Activated T-cell treated with anti-CD3 and anti-CD28 coated beads for 1 hour (primary cell): Measurements from ENCODE around the gene ALDH1A2.

Experiments
- DNase-seq: peaks from one replicate; pipeline ENCODE4 v3.0.0-alpha.2; 2020; ENCODE audit warnings: low read depth

ALDH1A2 gene

DNA sequence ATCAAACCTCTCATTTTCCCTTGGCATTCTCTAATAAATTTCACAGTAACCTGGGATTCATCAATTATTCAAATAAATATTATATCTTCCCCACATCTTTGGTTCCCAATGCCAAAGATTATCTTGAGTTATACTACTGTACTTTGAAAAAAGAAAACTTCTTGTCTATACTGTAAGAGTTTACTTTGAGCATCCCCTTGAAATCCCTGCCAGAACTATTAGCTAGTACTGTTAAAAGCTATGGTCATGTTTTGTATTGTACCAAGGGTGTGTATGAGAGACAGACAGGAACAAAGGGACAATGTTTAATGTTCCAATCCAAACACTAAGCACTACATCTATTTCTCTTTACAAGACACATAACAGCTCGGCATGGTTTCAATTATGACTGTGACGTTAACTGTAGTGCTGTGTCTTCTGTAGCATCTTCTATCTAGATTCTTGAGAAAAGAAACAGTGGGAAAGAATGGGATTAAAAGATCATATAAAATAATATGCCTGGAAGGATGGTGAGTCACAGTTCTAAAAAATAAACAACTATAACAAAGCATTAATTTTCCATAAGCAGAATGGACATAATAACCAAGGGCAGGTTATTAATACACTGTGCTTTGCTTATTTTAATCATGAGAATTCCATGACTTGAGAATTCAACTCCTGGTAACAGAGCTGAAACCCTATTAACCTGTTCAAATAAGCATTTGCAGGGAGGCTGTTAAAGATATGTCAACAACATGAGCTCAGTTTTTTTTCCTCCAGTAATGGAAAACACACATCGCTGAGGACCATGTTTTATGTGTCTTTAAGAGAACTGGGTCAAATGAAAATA is 71.1 kb downstream of the ALDH1A2 start:
- DNase-seq = no peak

DNA sequence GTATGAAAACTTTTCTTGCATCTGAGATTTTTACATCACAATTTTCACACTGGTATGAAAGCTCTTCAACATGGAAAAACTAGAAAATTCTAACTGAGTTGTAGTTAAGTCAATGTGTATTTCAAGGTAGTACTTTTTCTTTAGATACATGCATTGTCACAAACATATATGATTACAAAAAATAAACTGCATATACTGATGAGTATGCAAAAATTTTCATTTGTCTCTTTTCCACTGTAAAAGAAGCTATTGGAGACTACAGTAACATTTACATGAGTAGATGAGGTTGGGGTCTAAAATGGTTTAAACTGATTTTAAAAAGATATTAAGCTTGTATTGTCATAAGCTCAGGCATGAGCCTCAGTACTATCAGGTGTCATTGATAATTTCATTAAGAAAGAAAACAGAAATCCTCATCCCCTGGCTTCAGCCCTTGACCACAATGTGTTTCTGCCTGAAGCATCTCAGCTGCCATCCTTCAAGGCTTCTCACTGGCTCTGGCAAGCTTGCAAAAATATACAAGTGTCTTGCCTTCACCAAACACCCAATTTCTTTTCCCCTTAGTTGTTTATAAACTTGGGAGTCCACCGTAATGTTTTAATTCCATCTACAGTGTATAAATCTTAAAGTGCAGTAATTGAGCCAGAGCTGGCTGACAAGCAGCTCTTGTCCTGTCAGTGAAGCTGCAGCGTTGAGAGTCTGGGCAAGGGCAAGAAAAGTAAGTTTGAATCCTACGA is 71.9 kb downstream of the ALDH1A2 start:
- no peak for DNase-seq

DNA sequence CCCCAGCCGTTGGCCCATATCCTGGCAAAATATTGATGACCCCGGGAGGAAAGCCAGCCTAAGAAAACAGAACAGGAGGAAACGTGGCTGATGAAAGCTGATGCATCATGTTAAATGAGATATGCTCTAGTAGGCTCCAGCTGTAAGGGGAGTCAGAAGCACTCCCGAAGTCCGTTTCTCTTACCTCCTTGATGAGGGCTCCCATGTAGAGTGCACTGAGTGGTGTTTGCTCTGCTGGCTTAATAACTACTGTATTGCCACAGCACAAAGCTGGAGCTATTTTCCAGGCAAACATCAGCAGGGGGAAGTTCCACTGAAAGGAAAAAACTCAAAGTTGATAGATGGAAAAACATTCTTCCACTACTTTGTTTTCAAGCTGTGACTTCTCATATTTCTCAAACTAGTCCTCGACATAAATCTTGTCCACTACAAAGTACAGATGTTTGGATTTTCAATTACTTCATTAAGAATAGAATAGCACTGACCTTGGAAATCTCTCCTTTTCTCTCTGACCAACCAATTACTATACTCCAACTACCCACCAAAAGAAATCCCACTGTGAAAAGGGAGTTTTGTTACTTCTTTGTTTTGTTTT is 72.7 kb downstream of the ALDH1A2 start:
- no peak for DNase-seq

DNA sequence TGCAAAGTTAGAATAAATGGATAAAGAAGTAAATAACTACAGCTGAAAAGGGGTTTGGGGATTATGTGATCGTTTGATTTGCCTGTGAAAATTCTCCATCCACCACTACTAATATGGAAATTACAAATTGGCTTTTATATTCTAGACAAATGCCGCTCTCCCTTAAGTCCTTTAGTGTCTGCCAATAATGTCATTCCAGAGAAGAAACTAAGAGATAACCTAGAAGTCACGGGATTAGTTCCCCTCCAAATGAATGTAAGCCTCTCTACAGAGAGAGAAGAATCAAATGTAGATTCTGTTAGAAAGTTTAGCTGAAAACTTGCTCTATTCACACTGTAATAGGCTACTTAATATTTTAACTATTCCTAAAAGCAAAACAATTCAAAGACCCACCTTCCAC is 92.0 kb downstream of the ALDH1A2 start:
- DNase-seq = no peak

DNA sequence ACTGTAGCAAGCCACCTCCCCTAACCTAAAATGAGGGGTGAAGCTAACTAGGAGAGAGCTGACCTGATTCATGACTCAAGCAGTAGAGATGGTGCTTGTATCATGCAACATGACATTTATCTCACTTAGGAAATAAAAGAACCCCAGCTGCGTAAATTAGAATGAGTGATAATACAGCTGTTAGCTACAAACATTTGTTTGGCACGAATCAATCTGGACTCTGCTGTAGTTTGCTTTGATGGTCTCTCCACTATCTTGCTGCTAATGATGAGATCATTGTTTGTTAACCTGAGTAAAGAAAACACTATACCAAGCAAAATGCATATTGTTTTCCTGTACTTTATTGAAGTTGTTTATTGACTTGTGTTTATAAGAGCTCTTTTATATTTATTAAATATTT is 92.6 kb downstream of the ALDH1A2 start:
- DNase-seq = no peak

DNA sequence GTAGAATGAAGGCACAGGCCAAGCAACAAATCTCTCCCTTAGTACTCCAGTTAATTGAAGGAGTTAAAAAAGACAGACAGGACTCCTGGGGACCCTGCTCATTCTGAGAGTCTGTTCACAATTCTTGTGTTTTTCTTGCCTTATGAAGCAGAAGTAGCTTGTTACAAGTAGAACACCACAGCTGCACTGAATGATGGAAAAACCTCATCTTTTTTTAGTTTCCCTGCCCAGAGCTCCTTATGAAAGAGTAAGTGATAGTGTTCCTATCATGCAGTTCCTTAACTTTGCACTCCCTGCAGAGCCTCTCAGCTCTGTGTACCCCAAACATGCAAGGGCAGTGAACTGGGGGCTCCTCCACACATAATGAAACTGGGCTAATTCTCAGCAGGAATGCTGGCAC is 95.5 kb downstream of the ALDH1A2 start:
- DNase-seq = no peak

DNA sequence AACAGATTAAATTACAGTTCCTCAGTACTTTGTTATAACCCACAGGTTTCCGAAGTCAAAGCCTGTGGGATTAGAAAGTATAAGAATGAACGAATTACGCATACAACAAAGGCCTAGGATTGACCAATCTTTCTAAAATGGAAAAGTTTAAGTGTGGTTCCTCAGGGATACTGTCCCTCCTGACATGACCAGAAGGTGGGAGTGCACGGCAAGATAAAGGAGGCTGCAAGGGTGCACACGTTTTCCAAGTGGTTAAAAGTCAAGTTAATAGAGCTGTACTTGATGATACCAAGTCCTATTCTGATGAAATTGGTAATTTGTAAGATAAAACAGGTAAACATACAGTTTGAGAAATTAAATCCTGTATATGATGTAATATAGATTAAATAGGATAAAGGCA is 96.2 kb downstream of the ALDH1A2 start:
- DNase-seq = no peak

DNA sequence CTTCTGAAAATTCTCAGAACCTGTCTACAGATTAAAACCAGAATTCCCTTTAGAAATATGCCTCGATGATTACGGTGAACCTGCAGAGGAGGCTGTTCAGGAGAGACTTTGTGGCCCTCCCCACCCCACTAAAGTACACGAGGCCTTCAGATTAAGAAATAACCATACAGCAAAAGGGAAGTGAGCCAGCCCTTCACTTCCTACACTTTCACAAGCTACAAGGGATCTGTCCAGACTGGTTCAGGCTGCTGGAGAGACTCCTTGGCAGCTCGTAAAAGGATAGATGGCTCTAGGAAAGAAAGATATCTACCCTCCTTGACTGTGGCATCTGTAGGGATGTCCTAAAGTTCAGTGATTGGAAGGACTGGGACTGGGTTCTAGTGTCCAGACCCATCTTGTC is 102.6 kb downstream of the ALDH1A2 start:
- DNase-seq = no peak

DNA sequence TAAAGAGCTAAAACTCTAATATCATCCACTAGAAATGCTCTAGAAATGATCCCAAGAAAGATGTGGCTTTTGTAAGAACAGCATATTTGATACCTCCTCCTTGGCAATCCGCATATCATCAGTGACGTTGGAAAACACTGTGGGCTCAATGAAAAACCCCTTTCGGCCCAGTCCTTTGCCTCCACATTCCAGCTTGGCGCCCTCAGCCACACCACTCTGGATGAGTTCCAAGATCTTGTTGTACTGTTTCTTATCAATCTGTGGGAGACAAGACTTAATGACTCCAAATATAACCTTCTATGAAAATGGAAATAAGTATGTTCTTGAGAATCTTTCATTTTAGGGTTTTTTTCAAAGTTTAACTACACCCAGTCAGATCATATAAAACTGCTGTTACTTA is 103.6 kb downstream of the ALDH1A2 start:
- no peak for DNase-seq

DNA sequence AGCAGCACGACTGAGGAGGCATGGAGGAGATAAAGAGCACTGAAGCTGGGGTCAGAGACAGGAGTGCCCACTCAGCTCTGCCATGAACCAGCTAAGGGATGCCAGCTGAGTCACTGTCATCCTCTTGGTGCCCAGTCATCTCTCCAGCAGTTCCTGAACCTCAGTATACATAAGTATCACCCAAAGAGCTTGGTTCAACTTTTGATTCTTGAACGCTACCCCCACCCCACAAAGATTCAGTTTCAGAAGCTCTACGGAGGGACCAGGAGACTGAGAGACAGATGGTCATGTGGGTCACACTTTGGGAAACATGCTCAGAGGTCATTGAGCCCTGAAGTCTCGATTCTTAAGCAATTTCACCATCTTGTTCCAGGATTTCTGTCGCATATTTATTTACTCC is 108.4 kb downstream of the ALDH1A2 start:
- no peak for DNase-seq

DNA sequence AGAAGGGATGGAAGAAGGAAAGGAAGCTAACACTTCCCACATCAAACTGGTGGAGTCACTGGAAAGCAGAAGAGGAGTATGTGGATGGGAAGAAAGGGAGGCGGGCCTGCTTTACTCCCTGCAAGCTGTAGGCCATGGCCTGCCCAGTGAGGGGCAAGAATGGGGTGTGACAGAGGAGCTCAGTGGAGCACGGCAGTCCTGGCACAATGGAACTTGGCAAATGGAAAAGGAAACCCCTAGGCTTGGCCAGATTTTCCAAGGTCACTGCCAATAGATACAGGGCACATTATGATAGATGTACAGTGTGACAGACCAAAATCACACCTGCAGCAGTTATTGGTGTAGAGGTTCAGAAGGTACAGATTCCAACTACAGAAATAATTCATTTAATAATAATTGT is 111.6 kb downstream of the ALDH1A2 start:
- no peak for DNase-seq

DNA sequence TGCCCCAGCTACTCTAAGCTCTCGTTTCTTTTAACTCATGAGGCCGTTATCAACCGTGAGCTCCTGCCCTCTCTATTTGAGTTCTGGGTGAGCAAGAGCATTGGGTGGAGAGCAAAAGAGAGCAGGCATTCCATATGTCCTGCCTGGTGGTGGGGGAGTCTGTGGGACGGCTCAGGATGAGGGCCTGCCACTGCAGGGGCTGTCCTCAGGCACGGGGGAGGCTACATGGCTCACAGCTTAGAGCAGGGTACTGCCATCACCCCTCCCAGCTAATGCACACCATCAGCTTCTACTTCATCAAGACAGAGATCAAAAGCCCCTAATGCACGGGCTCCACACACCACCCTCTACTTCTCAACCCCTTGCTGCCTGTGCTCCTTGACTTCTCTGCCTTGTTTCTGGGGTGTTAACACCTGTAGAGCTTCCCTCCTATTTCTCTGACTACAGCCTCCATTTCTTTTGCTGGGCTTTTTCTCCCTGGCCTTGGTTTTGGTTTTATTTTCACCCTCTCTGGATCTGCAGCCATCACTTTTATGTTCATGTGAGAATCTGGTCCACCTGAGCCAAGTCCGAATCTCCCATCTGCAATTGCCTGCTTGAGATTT is 114.1 kb downstream of the ALDH1A2 start:
- DNase-seq = no peak

DNA sequence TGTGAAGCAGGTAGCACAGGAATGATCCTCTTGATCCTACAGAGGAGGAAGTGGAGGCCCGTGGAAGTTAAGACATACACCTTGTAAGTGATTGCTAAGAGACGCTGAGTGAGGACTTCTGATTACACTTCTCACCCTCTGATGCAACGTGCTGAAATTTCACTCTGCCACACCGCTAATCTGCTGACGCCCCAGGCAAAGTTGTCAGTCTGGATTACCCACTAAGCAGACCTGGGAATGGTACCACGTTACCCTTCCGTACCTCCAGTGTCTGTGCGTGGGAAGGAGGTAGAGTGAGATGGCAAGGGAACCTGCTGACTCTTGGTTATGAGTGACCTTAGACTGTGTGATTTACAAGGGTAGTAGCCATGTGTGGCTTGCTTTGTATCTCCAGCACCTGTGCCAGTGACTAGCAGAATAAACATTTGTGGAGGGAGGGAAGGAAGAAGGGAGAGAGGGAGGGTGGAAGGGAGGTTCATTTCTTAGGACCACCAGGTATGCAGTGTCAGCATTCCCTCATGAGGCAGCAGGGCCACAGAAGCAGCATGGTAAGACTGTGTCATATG is 115.0 kb downstream of the ALDH1A2 start:
- no peak for DNase-seq

DNA sequence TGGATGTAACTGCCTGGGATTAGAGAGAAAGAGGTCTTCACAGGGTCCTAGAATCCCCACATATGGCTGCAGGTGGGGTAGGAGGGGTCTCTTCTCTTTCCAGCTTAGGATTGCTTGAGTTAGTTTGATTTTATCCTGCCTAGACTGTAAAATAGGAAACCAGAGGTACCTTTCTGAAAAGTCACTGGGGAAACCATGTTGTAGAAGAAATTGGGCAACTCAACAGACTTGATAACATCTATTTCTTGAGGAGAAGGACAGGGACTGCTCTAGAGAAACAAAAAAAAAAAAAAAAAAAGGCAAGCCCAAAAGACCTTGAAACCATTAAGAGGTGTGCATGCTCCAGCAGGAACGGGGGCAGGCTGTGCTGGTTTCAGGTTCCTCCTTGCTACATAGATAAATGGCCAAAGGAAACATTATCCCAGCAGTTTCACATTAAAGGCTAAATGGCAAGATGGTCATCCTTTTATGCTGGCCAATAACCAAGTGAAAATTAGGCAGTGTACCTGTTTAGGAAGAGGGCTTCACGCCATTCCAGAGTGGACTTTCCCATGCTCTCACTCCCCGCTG is 116.1 kb downstream of the ALDH1A2 start:
- no peak for DNase-seq

DNA sequence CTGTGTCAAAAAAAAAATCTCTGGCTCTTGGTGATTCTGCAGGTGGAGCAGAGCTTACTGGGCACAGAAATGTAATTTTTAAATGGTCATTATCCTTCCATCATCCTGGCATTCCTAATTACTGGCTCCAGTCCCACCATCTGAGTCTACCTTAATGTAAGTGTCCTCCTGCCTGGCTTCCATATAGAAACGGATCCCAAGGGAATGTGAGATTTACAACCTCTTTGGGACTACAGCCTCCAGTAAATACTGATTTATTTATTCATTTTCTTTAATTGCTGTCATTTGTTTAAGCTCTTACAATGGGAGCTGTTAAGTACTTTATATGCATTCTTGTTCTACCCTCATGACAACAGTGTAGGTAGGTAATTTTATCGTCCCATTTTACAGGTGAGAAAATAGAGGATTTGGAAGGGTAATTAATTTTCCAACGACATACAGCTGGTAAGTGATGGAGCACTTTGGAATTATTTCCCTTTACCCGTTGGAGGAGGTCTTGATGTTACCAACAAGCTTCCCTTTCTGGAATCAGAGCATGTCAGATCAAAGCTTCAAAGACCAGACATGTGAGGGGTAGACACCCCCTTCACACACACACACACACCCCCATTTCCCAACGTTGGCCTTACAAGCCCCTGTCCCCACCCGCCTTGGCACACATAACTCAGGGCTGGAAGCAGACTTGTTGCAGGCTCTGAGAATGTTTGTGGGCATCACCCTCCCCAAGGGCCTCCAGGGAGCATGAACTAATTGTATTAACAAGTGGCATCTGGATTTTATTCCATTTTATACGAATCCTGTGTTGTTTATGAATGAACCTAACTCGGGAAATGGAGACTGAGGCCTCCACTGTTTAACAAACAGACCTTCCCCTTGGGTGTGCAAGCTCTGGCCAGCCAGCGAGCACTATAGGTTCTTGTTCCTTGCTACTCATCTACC is 116.9 kb downstream of the ALDH1A2 start:
- no peak for DNase-seq

DNA sequence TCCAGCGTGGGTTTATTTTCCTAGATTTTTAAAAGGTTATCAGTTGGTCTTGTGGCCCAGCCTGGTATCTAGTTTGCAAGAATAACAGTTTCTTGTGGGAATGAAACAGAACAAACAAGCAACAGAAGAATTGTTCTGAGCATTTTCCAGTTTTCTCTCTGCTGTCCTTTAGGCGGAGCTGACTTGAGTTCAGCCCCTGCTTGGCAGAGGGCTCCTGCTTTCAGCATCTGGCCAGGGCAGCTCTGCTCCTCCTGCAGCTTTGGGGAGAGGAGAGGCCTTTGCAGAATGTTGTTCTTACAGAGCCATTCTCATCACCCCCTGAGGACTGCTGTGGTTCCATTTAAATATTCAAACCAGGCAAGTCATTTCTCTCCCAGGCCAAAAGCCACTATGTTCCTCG is 117.7 kb downstream of the ALDH1A2 start:
- no peak for DNase-seq

DNA sequence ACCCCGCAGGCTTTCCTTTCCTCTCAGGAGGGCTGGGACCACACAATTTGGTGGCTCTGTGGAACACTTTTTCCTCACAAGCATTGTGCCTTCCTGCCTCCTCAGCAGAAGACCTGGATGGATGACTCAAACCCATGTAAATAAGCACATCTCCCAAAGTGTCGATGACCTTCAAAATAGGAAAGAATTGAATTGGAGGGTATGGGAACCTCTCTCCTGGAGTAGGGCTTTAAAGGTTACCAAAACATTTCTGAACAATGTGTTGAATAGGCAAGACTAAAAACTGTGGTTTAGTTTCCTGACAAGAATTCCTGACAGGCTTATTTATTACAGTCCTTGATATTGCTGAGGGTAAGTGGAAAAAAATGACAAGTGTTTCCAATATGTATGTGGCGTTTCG is 118.2 kb downstream of the ALDH1A2 start:
- DNase-seq = no peak

DNA sequence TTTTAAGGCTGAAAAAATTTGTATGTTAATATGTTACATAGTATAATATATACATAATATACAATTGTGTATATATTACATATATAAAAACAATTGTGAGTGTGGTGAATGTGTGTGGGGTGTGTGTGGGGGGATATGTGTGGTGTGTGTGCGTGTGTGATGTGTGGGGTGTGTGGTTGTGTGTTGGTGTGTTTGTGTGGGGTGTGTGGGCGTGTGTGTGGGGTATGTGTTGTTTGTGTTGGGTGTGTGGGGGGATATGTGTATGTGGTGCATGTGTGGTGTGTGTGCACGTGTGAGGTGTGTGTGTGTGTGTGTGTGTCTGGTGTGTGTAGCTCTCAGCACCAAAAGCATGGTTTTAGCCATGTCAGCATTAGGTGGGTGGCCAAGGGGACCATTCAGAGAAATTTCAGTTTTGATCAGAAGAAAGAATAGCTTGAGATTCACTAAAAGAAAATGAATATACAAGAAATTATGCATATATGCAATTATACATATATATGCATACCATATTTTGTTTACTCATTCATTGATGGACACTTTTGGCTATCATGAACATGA is 118.9 kb downstream of the ALDH1A2 start:
- DNase-seq = no peak

DNA sequence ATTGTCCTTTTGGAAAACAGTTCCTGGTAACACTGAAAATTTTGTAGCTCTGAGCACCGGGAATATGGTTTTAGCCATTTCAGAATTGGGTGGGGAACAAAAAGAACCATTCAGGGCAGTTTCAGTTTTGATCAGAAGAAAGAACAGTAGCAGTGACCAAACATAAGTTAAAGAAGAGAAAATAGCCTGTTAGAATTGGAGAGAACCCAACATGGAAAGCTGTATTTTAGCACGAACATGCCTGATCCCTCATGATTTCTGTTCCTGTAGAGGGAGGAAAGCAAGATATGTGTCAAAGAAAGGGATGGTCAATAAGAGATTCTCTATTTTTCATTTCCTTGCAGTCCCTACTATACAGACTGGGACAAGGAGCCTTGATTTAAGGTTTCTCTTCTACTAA is 119.9 kb downstream of the ALDH1A2 start:
- no peak for DNase-seq

DNA sequence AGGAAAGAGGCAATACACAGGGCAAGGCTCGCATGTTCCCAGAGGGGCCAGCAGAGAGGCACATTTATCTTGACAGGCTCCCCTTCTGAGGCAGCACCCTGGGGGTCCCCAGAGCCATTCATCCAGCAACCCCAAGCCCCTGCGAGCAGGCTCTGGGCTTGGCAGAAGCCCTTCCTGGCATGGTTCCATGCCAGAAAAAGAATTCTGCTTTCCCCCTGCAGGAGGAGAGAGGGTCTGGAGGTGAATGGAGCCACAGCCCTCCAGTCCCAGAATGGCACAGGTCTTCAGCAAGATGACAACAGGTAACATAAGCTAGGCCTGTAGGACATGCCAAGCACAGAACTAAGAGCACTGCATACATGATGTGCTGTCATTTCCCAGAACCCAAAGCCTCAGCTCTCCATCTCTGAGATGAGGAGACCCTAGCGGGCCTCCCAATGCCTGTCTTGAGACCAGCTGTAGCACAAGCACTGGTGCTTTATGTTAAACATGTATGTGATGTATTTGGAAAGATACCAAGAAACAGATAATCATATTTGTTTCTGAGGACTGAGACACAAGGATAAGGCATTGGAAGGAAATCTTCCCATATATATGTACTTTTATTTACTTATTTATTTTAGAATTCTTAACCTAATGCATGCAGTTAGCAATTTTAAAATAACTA is 121.6 kb downstream of the ALDH1A2 start:
- DNase-seq = no peak
